HCT116 (cell line): ENCODE results near the gene CSF2RB.

Source experiments
- ATF3 ChIP-seq: IDR thresholded peaks from 2 replicates; pipeline ENCODE4 v1.6.1; 2012
- CEBPB ChIP-seq: IDR thresholded peaks from 2 replicates; pipeline ENCODE4 v1.6.1; 2012; ENCODE audit warnings: low read depth
- CTCF ChIP-seq, 3 experiments: fragments of 200-600 bp in 1 of 3; sonication (generic) in 1 of 3; IDR thresholded peaks in 2 of 3; conservative IDR thresholded peaks in 1 of 3; 2 replicates each; pipeline ENCODE4 v1.5.1; 2012 to 2017; ENCODE audit warnings: low read depth in 2 of 3, low read length in 2 of 3, antibody characterized with exemption in 1 of 3, borderline replicate concordance in 1 of 3, control low read depth in 1 of 3, mild to moderate bottlenecking in 1 of 3, mixed read lengths in 1 of 3, mixed run types in 1 of 3, moderate library complexity in 1 of 3; ENCODE audit not compliant: insufficient read depth in 1 of 3
- ELF1 ChIP-seq: IDR thresholded peaks from 2 replicates; pipeline ENCODE4 v1.6.1; 2012; ENCODE audit warnings: low read depth, borderline replicate concordance
- EZH2phosphoT487 ChIP-seq: fragments of 200-600 bp; IDR thresholded peaks from 2 replicates; pipeline ENCODE4 v1.6.1; 2018; ENCODE audit warnings: antibody characterized with exemption, borderline replicate concordance
- POLR2A ChIP-seq: IDR thresholded peaks from 2 replicates; pipeline ENCODE4 v1.7.0; 2011; ENCODE audit warnings: borderline replicate concordance; ENCODE audit not compliant: insufficient read depth, insufficient read length; ENCODE audit errors: extremely low read depth
- POLR2AphosphoS5 ChIP-seq: IDR thresholded peaks from 2 replicates; pipeline ENCODE4 v1.6.1; 2011; ENCODE audit warnings: mild to moderate bottlenecking, low read depth, low read length, moderate library complexity
- RAD21 ChIP-seq: IDR thresholded peaks from 2 replicates; pipeline ENCODE4 v1.6.1; 2012; ENCODE audit warnings: low read depth, mild to moderate bottlenecking
- REST ChIP-seq: IDR thresholded peaks from 2 replicates; pipeline ENCODE4 v1.6.1; 2012; ENCODE audit warnings: low read depth
- SIN3A ChIP-seq: IDR thresholded peaks from 2 replicates; pipeline ENCODE4 v1.6.1; 2012; ENCODE audit warnings: low read depth
- TCF7L2 ChIP-seq: IDR thresholded peaks from 2 replicates; pipeline ENCODE4 v1.7.0; 2011; ENCODE audit warnings: borderline replicate concordance, inconsistent platforms; ENCODE audit not compliant: insufficient read depth, insufficient read length; ENCODE audit errors: extremely low read depth
- ZBTB33 ChIP-seq: IDR thresholded peaks from 2 replicates; pipeline ENCODE4 v1.6.1; 2011; ENCODE audit warnings: mild to moderate bottlenecking, low read length, moderate library complexity; ENCODE audit not compliant: insufficient replicate concordance; ENCODE audit errors: extremely low read depth

- TF ChIP-seq ELF1: no peak
- no peak for TF ChIP-seq CEBPB
- no peak for TF ChIP-seq POLR2A
- TF ChIP-seq CTCF (IDR thresholded peaks at IDR 0.05 in 2 of 3, conservative IDR thresholded peaks at IDR 0.05 in 1 of 3; ENCODE audit: borderline replicate concordance in 1 of 3, insufficient read depth in 1 of 3, low read depth in 2 of 3, low read length in 2 of 3): peak in 1 of 3 experiments; percentile 29; a peak in 2 of 6 replicates
- TF ChIP-seq ZBTB33: no peak
- no peak for TF ChIP-seq ATF3
- TF ChIP-seq SIN3A: no peak
- TF ChIP-seq EZH2phosphoT487: no peak
- no peak for TF ChIP-seq TCF7L2
- no peak for TF ChIP-seq RAD21
- TF ChIP-seq REST: no peak
- TF ChIP-seq POLR2AphosphoS5: no peak
Observed at GRCh38 chr22:36982136-36982535, 68.7 kb downstream of the CSF2RB start.
